Activated naive CD8-positive, alpha-beta T cell treated with anti-CD3 and anti-CD28 coated beads, Interleukin-2, amount 50 U/mL, for 16 hours (primary cell): ENCODE measurements around the gene WDPCP.
"Not testable (repeated sequence)": the region's sequence is repeated elsewhere in the genome, so short reads cannot be mapped to it uniquely, and the experiment has no call there.

ENCODE experiments used
- DNase-seq: peaks from one replicate; pipeline ENCODE4 v3.0.0-alpha.2; 2020; ENCODE audit warnings: low read depth, low spot score

The WDPCP gene

GRCh38 chr2:63591566-63592175 lies 3.4 kb upstream of the WDPCP start:
- no peak for DNase-seq

- no peak for DNase-seq
These were observed 2.5 kb upstream of the WDPCP start for GRCh38 chr2:63590626-63591408.

GRCh38 chr2:63589148-63589958 lies 1.1 kb upstream of the WDPCP start:
- no peak for DNase-seq

- no peak for DNase-seq
These were observed 378 bp downstream of the WDPCP start for GRCh38 chr2:63587814-63588384.

GRCh38 chr2:63582873-63583272 lies 5.4 kb downstream of the WDPCP start:
- no peak for DNase-seq

- no peak for DNase-seq
These were observed 6.8 kb downstream of the WDPCP start for GRCh38 chr2:63581298-63581961.

GRCh38 chr2:63580651-63581297 lies 7.5 kb downstream of the WDPCP start:
- DNase-seq, result no peak

GRCh38 chr2:63578767-63579166 lies 9.5 kb downstream of the WDPCP start:
- DNase-seq, result no peak

- no peak for DNase-seq
These were observed 11.7 kb downstream of the WDPCP start for GRCh38 chr2:63576546-63576945.

GRCh38 chr2:63573726-63574345 lies 14.4 kb downstream of the WDPCP start:
- not testable (repeated sequence) for DNase-seq

GRCh38 chr2:63573026-63573425 lies 15.3 kb downstream of the WDPCP start:
- DNase-seq, result not testable (repeated sequence)

GRCh38 chr2:63572001-63572400 lies 16.3 kb downstream of the WDPCP start:
- DNase-seq, result no peak

- no peak for DNase-seq
These were observed 17.0 kb downstream of the WDPCP start for GRCh38 chr2:63571291-63571690.

- DNase-seq, result no peak
These were observed 18.5 kb downstream of the WDPCP start for GRCh38 chr2:63569740-63570139.

- DNase-seq, result no peak
These were observed 25.5 kb downstream of the WDPCP start for GRCh38 chr2:63562751-63563150.

GRCh38 chr2:63558922-63559321 lies 29.4 kb downstream of the WDPCP start:
- DNase-seq, result not testable (repeated sequence)

GRCh38 chr2:63557819-63558218 lies 30.5 kb downstream of the WDPCP start:
- not testable (repeated sequence) for DNase-seq

GRCh38 chr2:63555931-63556330 lies 32.3 kb downstream of the WDPCP start:
- no peak for DNase-seq

GRCh38 chr2:63555299-63555698 lies 33.0 kb downstream of the WDPCP start:
- DNase-seq, result no peak

- no peak for DNase-seq
These were observed 35.2 kb downstream of the WDPCP start for GRCh38 chr2:63553049-63553448.

GRCh38 chr2:63545023-63545422 lies 43.3 kb downstream of the WDPCP start:
- no peak for DNase-seq
